Subcutaneous abdominal adipose tissue (tissue), 5 donors: ENCODE data around the gene CDH16.

Experiments
- H3K27ac ChIP-seq: one replicate; pipeline ENCODE4 v1.7.0; 2013; ENCODE audit warnings: low read depth, mild to moderate bottlenecking, inconsistent platforms, low read length, moderate library complexity
- H3K27me3 ChIP-seq, 5 donors: one replicate each; pipeline ENCODE4 v1.7.0; 2013; ENCODE audit warnings: low read length in 5 of 5, inconsistent platforms in 1 of 5; ENCODE audit not compliant: control insufficient read depth in 5 of 5, insufficient read depth in 4 of 5
- H3K36me3 ChIP-seq, 5 donors: one replicate each; pipeline ENCODE4 v1.7.0; 2013; ENCODE audit warnings: low read length in 5 of 5; ENCODE audit not compliant: control insufficient read depth in 5 of 5, insufficient read depth in 5 of 5
- H3K4me1 ChIP-seq, 5 donors: one replicate each; pipeline ENCODE4 v1.7.0; 2013; ENCODE audit warnings: low read length in 5 of 5, mild to moderate bottlenecking in 3 of 5, moderate library complexity in 1 of 5; ENCODE audit not compliant: control insufficient read depth in 5 of 5, insufficient read depth in 5 of 5
- H3K4me3 ChIP-seq, 5 donors: one replicate each; pipeline ENCODE4 v1.7.0; 2013; ENCODE audit warnings: low read length in 5 of 5, low read depth in 1 of 5
- H3K9ac ChIP-seq, 5 donors: one replicate each; pipeline ENCODE4 v1.7.0; 2013; ENCODE audit warnings: low read length in 5 of 5, mild to moderate bottlenecking in 4 of 5, moderate library complexity in 3 of 5
- H3K9me3 ChIP-seq, 5 donors: one replicate each; pipeline ENCODE4 v1.7.0; 2013; ENCODE audit warnings: low read length in 5 of 5; ENCODE audit not compliant: control insufficient read depth in 5 of 5
- donor health status: healthy.
- donor health status: healthy.
- donor health status: healthy.
- donor health status: healthy.
- donor health status: healthy.

Gene CDH16

DNA sequence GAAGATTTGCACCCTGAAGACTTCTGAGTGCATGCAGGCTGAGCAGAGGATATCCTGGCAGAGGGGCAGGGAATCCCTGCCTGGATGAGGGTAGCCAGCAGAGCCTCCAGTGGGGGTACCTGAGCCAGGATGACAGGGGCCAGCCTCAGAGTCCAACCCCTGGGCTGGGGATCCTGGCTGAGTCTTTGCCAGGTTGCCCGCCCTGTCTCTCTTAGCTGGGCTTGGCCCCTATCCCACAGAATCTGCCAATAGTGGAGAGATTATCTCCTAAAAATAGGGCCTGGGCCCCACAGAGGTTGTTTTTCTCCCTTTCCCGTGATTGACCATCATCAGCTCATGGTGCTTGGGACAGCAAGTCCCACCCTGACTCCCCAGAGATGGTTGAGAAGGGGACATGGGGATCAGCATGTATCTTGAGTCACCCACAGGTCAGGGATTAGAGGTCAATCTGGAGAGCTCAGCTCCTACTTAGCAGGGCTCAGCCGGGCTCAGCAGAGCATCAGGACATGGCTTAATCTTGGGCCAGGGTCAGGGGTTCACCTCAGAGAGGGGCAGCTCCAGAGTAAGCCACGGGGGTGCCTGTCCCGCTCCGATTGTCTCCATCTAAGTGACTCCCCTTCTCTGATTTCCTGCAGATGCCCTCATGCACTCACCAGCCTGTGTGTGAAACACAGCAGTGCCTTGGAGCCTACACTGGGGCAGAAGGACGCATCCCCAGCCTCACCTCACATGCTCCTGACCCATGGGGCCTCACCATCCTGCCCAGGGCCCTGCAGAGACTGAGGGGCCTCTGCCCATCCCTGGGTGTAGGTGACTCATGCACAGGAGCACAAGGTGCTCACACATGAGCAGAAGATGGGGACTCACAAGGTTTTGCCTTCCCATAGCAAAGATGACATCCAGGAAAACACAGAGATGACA is 11.5 kb downstream of the CDH16 start:
- Histone ChIP-seq H3K4me3 (no peak overlapping the region), H3K27ac (no peak overlapping the region), H3K4me1 (peaks cover 0 to 1% (median 0%) of the 10 kb centered on the region in 5 donors), H3K9ac (no peak overlapping the region), H3K27me3 (peaks cover 0 to 11% (median 4%) of the 10 kb centered on the region in 5 donors), H3K36me3 (no peaks in the 10 kb centered on the region), H3K9me3 (no peaks in the 10 kb centered on the region)

GRCh38 chr16:66905633-66906539 is 12.8 kb downstream of the CDH16 start:
- H3K4me3 ChIP-seq = no peak overlapping the region
- no peaks in the 10 kb centered on the region for H3K9me3 ChIP-seq
- H3K9ac ChIP-seq = no peak overlapping the region
- H3K27ac ChIP-seq = no peak overlapping the region
- H3K4me1 ChIP-seq = peaks cover 0 to 6% (median 1%) of the 10 kb centered on the region in 5 donors
- H3K27me3 ChIP-seq = peaks cover 0 to 10% (median 4%) of the 10 kb centered on the region in 5 donors
- no peaks in the 10 kb centered on the region for H3K36me3 ChIP-seq

GRCh38 chr16:66904846-66905632 is 13.6 kb downstream of the CDH16 start:
- Histone ChIP-seq H3K4me1 (peaks cover 1 to 14% (median 4%) of the 10 kb centered on the region in 5 donors), H3K9me3 (no peaks in the 10 kb centered on the region), H3K27me3 (peaks cover 0 to 5% (median 2%) of the 10 kb centered on the region in 5 donors), H3K36me3 (no peaks in the 10 kb centered on the region), H3K27ac (no peak overlapping the region), H3K4me3 (no peak overlapping the region), H3K9ac (no peak overlapping the region)

GRCh38 chr16:66904428-66904845 is 14.2 kb downstream of the CDH16 start:
- H3K27ac ChIP-seq = no peak overlapping the region
- H3K9ac ChIP-seq = no peak overlapping the region
- no peak overlapping the region for H3K4me3 ChIP-seq
- peaks cover 0 to 20% (median 11%) of the 10 kb centered on the region in 5 donors for H3K4me1 ChIP-seq
- peaks cover 0 to 2% (median 0%) of the 10 kb centered on the region in 5 donors for H3K27me3 ChIP-seq
- H3K9me3 ChIP-seq = no peaks in the 10 kb centered on the region
- no peaks in the 10 kb centered on the region for H3K36me3 ChIP-seq

DNA sequence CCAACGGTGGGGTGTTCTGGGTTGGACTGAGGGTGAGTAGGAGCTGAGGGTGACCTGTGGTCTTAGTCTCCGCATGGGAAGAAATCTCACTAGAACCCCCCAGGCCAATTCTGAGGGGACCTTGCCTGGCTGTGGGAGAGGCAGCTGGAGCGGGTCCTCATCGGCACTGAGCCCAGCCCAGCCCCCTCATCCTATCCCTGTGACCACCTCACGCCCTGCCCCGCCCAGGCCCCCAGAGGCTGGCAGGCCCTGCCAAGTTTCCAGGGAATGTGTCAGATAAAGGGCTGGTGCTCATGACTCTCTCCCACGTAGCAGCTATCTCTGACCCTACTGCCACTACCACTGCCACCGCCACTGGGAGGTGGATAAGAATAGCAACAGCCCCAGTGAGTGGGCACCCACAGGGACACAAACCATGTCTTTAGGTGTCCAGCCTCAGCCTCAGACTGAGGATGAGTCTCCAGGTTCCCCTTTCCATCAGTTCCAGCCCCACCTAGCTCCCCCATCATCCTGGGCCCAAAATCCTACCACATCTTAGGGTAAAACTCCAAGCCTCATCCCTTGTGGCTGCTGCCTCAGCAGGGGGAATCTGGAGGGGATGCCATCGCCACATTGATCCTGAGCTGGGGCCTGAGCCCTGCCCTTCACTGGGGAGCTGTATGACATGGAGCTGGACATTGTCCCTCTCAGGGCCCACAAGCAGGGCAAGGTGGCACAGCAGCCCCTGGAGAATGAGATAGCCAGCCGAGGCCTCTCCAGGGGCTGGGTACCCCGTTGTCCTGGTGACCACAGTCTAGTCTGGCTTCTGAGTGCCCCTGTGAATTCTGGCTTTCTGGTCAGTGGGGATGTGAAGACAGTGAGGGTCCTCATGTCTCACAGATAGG is 14.9 kb downstream of the CDH16 start:
- Histone ChIP-seq H3K4me3 (no peak overlapping the region), H3K27ac (no peak overlapping the region), H3K9me3 (no peaks in the 10 kb centered on the region), H3K36me3 (no peaks in the 10 kb centered on the region), H3K9ac (no peak overlapping the region), H3K4me1 (peaks cover 0 to 23% (median 13%) of the 10 kb centered on the region in 5 donors), H3K27me3 (peaks cover 0 to 2% (median 0%) of the 10 kb centered on the region in 5 donors)

GRCh38 chr16:66902648-66903543 is 15.8 kb downstream of the CDH16 start:
- H3K4me1 ChIP-seq = peaks cover 0 to 23% (median 13%) of the 10 kb centered on the region in 5 donors
- no peak overlapping the region for H3K27ac ChIP-seq
- no peaks in the 10 kb centered on the region for H3K36me3 ChIP-seq
- H3K9ac ChIP-seq = no peak overlapping the region
- peaks cover 0 to 2% (median 0%) of the 10 kb centered on the region in 5 donors for H3K27me3 ChIP-seq
- no peaks in the 10 kb centered on the region for H3K9me3 ChIP-seq
- H3K4me3 ChIP-seq = no peak overlapping the region

DNA sequence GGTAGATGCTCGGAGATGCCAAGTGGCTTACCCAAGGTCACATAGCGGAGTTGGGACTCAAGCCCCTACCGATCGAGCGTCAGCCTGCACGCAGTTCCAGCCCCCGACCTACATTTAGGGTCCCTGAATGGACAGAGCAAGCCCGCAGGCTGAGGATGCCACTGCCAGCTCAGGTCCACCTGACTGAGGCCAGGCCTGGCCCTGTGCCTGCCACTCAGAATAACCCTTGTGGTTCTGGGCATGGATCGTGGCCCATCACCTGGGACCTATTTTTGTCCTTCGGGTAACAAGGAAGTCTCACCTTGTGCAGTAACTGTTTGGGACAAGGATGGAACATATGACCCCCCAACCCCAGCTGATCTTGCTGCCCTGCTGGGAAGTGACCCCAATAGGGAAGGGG is 17.1 kb downstream of the CDH16 start:
- Histone ChIP-seq H3K4me3 (no peak overlapping the region), H3K9me3 (no peaks in the 10 kb centered on the region), H3K4me1 (peaks cover 0 to 23% (median 13%) of the 10 kb centered on the region in 5 donors), H3K27ac (no peak overlapping the region), H3K36me3 (no peaks in the 10 kb centered on the region), H3K9ac (no peak overlapping the region), H3K27me3 (peaks cover 0 to 2% (median 0%) of the 10 kb centered on the region in 5 donors)

GRCh38 chr16:66900721-66901441 is 17.8 kb downstream of the CDH16 start:
- no peaks in the 10 kb centered on the region for H3K9me3 ChIP-seq
- no peak overlapping the region for H3K27ac ChIP-seq
- H3K27me3 ChIP-seq = peaks cover 0 to 2% (median 0%) of the 10 kb centered on the region in 5 donors
- peak overlapping the region in 1 of 5 donors; percentile 37 for H3K9ac ChIP-seq
- H3K4me1 ChIP-seq = peaks cover 3 to 29% (median 13%) of the 10 kb centered on the region in 5 donors
- no peak overlapping the region for H3K4me3 ChIP-seq
- H3K36me3 ChIP-seq = peaks cover 0 to 4% (median 0%) of the 10 kb centered on the region in 5 donors
